GM19455 (cell line): ENCODE data around the gene WDR48.

Experiments used
- ATAC-seq: cut with Tn5 transposase; IDR thresholded peaks from one replicate; pipeline ENCODE4 v1.9.1; 2021; ENCODE audit not compliant: unreplicated experiment

Gene WDR48

DNA sequence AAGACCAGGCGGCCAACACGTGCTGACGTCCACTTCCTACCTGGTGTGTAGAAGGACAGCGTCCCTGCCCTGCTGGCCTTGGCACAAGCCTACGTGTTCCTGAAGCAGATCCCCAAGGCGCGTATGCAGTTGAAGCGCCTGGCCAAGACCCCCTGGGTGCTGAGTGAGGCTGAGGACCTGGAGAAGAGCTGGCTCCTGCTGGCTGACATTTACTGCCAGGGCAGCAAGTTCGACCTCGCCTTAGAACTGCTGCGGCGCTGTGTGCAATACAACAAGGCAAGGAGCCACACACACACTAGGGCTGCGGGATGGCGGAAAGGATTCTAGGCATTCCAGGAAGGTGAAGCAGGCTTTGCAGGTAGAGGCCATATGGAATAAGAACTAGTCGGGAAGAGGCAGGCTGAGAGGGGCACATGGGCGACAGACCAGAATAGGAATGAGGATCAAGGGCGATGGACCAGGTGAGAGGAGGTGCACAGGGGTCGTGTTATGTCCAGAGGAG, 85.7 kb downstream of the WDR48 start:
- no peak for ATAC-seq

GRCh38 chr3:39137991-39138803, 86.4 kb downstream of the WDR48 start:
- no peak for ATAC-seq

DNA sequence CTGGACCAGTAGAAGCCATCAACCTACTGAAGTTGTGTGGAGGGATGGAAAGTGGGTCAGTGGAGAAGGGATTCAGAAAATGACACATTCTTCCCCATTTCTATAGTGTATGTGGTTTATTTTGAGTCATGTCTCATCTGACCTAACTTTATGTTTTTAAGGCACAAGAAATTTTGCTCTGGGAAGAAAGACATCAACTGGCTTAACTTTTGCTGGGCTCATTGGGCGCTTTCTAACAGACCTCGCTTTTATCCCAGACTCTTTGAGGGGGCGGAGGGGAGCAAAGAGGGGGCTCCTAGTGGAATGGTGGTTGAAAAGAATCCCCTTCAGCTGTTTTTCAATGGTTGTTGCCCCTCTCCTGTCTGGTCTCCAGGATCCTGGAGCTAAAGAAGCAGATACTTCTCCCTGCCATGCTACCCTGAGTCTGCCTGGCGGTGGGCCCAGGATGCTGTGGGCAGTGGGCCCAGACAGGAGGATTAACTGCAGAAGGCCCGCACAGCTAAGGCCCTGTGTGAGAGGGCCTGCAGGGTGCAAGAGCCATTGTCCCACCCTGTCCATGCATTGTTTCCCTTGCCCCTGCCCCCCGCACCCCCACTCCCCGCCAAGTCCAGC, 87.1 kb downstream of the WDR48 start:
- no peak for ATAC-seq

DNA sequence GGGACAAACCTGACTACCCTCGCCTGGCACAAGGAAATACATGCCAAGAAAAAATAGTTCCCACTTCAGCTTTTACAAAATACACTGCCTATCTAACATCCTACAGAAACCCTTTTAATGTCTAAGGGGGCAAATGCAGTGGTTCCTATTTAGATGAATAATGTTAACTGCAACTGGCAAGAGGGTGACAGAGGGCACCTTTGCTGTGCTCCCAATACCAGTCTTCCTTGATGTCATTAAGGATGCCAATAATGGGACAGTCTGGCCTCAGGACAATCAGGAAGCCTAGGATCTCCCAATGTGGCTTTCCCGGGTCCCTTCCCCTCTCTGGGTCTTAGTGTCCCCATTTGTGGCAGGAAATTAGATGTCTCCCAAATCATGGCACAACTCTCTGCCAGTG, 87.6 kb downstream of the WDR48 start:
- ATAC-seq: no peak

DNA sequence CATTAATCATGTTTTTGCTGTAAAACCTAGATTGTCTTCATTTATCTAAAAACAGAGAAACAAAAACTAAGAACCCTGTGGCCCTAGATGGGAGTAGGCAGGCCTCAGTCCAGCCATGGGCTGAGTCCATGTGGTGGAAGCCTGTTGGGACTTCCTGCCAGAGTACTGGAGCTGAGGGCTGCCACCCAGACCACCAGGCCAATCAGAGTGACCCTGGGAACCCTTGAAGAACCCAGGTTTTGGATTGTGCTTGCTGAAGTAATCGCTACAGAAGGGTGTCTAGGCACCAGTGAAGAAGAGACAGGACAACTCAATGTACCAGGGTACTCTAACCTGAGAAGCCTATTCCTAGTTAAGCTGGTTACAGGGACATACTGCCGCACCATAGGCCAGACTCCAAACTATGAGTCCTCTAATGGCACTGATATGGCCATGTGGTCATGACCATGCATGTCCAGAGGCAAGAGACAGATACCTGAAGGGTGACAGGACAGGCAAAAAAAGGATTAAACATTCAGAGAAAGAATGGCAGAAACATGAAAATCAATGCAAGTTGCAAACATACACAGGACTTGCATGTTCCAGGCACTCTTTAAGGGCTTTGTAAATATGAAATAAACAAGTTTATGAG, 88.6 kb downstream of the WDR48 start:
- ATAC-seq: no peak

DNA sequence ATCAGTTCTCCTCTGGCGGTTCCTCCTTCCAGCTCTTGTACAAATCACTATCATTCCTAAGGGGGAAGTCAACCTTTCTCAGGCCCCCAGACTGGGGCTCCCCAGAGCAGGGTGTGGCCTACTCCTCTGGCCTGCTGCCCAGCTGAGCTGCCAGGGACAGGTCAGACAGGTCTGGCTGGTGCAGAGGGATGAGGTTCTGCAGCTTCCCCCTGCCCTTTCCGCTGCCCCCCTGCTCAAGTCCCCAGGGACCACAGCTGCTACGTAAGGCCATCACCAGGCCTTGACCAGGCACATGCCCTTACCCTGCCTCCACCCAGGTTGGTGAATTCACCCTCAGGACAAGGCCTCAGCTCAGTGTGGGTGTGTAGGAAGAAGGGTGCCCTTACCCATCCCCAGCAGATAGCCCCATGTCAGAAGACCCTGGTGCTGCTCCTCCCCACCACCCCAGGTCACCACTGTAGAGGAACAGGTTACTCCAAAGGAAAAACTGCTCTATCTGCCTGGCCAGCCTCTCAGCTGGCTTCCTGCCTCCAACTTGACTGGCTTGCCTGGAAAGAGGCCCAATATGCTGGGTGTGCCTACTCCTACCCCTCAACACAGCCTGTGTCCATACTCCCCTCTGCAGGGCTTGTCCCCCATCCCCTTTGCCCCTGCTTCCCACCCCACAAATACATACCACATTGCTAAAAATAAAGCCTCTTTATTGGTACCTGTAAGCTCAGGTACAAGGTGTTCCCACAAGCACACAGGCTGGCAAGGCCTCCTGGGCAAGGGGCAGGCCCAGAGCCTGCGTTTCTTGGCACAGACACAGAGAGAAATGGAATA, 89.6 kb downstream of the WDR48 start:
- ATAC-seq: no peak

DNA sequence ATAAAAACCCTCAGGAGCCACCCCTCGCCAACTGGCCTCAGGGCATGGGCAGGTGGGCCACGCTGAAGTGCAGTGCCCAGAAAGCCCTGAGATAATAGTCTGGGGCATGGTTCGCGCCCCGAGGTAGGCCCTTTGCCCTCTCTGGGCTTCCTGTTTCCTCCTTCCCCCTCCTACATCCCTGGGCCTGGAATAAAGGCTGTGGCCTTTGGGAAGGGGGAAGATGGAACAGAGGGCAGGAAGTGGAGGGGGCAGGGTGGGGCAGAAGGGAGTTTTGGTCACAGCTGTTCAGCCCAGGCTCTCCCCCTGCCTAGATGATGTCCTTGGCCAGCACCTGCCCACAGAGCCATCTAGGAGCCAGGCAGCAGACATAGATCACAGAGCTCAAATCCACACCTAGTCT, 90.3 kb downstream of the WDR48 start:
- ATAC-seq: no peak

DNA sequence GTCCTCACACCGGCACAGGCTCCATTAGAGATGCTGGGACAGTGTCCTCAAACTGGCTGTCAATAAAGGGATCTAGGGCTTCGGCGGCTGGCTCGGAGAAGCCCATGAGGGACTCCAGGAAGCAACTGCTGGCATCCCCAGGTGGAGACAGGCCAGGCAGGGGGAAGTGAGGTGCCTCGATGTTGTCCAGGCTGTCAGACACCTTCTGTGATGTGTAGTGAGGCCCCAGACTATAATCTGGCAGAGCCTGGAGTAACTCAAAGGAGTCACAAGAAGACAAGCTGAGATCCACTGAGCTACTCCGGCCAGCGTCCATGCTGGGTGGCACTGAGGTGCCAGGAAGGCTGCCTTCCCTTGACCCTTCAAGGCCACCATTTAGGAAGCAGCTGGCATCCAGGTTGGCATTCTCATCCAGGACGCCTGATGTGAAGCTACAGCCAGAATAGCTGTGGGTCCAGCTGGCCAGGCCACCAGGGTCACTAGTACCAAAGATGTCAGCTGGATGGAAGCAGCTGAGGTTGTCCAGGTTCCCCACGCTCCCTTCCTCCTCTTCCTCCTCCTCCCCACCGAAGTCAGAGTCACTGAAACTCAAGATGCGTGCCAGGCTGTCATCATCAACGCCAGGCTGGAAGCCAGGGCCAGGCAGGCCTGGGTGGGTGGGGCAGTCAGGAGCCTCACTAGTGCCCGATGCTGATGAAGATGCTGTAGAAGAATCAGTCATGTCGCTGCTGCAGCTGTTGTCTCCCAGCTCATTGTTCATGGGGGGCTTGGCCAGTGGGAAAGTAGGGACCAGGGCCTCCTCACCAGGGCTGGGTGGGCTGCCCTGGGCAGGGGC, 91.5 kb downstream of the WDR48 start:
- no peak for ATAC-seq

DNA sequence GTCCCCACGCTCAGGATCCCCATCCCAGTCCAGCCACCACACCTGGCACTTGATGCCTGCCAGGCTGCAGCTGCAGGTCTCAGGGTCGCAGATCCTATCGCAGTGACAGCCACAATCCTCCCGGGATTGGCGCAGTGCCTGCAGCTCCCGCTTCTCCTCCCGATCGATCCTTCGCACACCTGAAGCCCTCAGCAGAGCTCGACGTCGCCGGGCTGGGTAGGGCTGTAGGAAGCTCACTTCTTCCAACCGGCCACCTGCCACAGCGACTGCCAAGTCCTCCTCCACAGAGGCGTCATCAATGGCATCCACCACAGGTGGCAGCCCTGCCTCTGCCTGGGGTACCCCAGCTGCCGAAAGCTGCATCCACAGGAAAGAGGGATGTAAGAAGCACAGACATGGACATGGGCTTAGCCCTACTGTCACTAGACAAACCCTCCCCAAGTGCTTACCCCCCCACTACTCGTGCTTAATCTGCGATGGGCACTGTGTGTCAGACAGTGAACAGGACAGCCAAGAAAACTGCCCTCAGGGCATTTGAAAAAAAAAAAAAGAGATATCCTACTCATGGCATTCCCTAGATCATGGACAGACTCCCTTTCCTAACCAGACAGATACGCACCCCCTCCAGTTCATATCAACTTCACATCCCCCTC, 92.4 kb downstream of the WDR48 start:
- ATAC-seq: no peak

- no peak for ATAC-seq
Measured at GRCh38 chr3:39144748-39145380, 93.0 kb downstream of the WDR48 start.

DNA sequence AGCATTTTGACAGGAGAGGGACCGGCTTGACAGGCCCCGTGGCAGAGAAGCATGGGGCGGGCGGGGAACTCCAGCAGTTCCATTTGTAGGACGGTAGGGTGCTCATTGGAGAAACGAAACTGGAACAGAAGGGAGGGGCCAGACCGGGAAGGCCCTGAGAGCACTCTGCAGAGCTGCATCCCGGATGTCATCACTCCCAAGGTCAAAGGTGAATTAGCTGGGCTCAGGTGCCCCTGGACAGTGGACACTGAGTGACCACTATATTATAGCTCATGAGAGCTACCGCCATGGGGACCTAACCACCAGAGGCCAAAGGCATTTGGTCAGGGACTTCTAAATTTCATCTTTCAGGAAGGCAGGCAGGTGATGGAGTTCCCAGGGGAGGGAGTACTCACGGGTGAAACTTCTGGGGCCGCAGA, 94.3 kb downstream of the WDR48 start:
- ATAC-seq: no peak
